Gastroesophageal sphincter (tissue), 4 donors: ENCODE measurements around the gene UNC13C. TPM values are rescaled to one million over a fixed set of nuclear protein-coding genes. Genes with fewer than 3 reads are reported as not detected.

Experiments used
- ATAC-seq: fragments of 150-250 bp; one replicate; pipeline ENCODE4 v1.9.1; 2016; ENCODE audit warnings: mild to moderate bottlenecking, moderate library complexity
- H3K27ac ChIP-seq, 4 donors: fragments of 200-600 bp; sonication (generic) in 3 of 4; 1 replicate in 3 of 4; 2 replicates in 1 of 4; pipeline ENCODE4 v1.5.1; 2016 to 2019
- H3K27me3 ChIP-seq: fragments of 200-600 bp; sonication (generic); one replicate; pipeline ENCODE4 v1.5.1; 2019
- H3K36me3 ChIP-seq, 2 donors: fragments of 200-600 bp; sonication (generic); one replicate each; pipeline ENCODE4 v1.5.1; 2019; ENCODE audit warnings: control low read depth in 1 of 2
- H3K4me1 ChIP-seq, 3 donors: fragments of 200-600 bp; sonication (generic); 1 replicate in 2 of 3; 2 replicates in 1 of 3; pipeline ENCODE4 v1.5.1; 2016 to 2019; ENCODE audit warnings: control low read depth in 2 of 3
- H3K4me3 ChIP-seq, 2 donors: fragments of 200-600 bp; sonication (generic); one replicate each; pipeline ENCODE4 v1.5.1; 2019; ENCODE audit warnings: mild to moderate bottlenecking in 1 of 2, moderate library complexity in 1 of 2
- H3K9me3 ChIP-seq, 3 donors: fragments of 200-600 bp; sonication (generic); one replicate each; pipeline ENCODE4 v1.5.1; 2017 to 2019; ENCODE audit warnings: control low read depth in 2 of 3
- EP300 ChIP-seq: sonication (generic); formaldehyde crosslinking; IDR thresholded peaks from one replicate; pipeline ENCODE4 v1.6.1; 2017; ENCODE audit warnings: antibody characterized with exemption, mild to moderate bottlenecking
- POLR2A ChIP-seq, 2 donors: fragments of 450-650 bp; IDR thresholded peaks; one replicate each; pipeline ENCODE4 v1.6.1; 2017; ENCODE audit warnings: antibody characterized with exemption in 2 of 2, mild to moderate bottlenecking in 2 of 2, moderate library complexity in 1 of 2
- POLR2AphosphoS5 ChIP-seq: sonication (generic); formaldehyde crosslinking; IDR thresholded peaks from one replicate; pipeline ENCODE4 v1.6.1; 2017; ENCODE audit warnings: antibody characterized with exemption
- WGBS, 2 donors: methylation state at CpG; one replicate each; pipeline ENCODE4 v1.1.5; 2018; ENCODE audit warnings: low coverage in 1 of 2; 5-methylcytosine and 5-hydroxymethylcytosine counted together
- total RNA-seq, 4 donors: library from RNA; depleted of rRNA; stranded (reverse); fragments of >200 nt; gene quantifications; one replicate each; pipeline ENCODE4 v1.1.0, GENCODE V29; 2016
- TF ChIP-seq, protein P1 (sequence below), 4 experiments: fragments of 200-600 bp in 2 of 4; fragments of 450-650 bp in 2 of 4; sonication (generic) in 1 of 4; IDR thresholded peaks; one replicate each; pipeline ENCODE4 v1.5.1; 2017 to 2019; ENCODE audit warnings: antibody characterized with exemption in 4 of 4, mild to moderate bottlenecking in 2 of 4, moderate library complexity in 2 of 4

The UNC13C gene
- total RNA-seq, 4 donors from 2014 or later: 0.89 to 13.9 (median 2.1) TPM

- 67% methylated on average over 1 of the region's 17 CpGs; no CpG with 5 or more reads in 1 of the 2 donors for WGBS, 2 donors
- H3K27me3 ChIP-seq: no peaks in the 10 kb centered on the region
- H3K4me3 ChIP-seq: no peak overlapping the region
- H3K36me3 ChIP-seq: no peaks in the 10 kb centered on the region
- TF ChIP-seq POLR2A (IDR thresholded peaks at IDR 0.05): no peak
- TF ChIP-seq EP300: no peak
- TF ChIP-seq, protein P1, sequence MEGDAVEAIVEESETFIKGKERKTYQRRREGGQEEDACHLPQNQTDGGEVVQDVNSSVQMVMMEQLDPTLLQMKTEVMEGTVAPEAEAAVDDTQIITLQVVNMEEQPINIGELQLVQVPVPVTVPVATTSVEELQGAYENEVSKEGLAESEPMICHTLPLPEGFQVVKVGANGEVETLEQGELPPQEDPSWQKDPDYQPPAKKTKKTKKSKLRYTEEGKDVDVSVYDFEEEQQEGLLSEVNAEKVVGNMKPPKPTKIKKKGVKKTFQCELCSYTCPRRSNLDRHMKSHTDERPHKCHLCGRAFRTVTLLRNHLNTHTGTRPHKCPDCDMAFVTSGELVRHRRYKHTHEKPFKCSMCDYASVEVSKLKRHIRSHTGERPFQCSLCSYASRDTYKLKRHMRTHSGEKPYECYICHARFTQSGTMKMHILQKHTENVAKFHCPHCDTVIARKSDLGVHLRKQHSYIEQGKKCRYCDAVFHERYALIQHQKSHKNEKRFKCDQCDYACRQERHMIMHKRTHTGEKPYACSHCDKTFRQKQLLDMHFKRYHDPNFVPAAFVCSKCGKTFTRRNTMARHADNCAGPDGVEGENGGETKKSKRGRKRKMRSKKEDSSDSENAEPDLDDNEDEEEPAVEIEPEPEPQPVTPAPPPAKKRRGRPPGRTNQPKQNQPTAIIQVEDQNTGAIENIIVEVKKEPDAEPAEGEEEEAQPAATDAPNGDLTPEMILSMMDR (IDR thresholded peaks at IDR 0.05): no peak
- no peak for TF ChIP-seq POLR2AphosphoS5
- H3K9me3 ChIP-seq: peaks cover 0 to 30% (median 0%) of the 10 kb centered on the region in 3 donors
- H3K27ac ChIP-seq: no peak overlapping the region
- no peaks in the 10 kb centered on the region for H3K4me1 ChIP-seq
- ATAC-seq: no peak
Measured at GRCh38 chr15:54462511-54462913, 484.3 kb downstream of the UNC13C start.

- ATAC-seq: no peak
- no peaks in the 10 kb centered on the region for H3K4me1 ChIP-seq
- no peak overlapping the region for H3K4me3 ChIP-seq
- H3K27ac ChIP-seq: no peak overlapping the region
- H3K9me3 ChIP-seq: no peaks in the 10 kb centered on the region
- WGBS, 2 donors: no CpG with 5 or more reads among the region's 3 CpGs
- no peaks in the 10 kb centered on the region for H3K27me3 ChIP-seq
- TF ChIP-seq EP300: no peak
- TF ChIP-seq POLR2A (IDR thresholded peaks at IDR 0.05): no peak
- H3K36me3 ChIP-seq: no peaks in the 10 kb centered on the region
Measured at GRCh38 chr15:54481819-54482218, 503.6 kb downstream of the UNC13C start.

DNA sequence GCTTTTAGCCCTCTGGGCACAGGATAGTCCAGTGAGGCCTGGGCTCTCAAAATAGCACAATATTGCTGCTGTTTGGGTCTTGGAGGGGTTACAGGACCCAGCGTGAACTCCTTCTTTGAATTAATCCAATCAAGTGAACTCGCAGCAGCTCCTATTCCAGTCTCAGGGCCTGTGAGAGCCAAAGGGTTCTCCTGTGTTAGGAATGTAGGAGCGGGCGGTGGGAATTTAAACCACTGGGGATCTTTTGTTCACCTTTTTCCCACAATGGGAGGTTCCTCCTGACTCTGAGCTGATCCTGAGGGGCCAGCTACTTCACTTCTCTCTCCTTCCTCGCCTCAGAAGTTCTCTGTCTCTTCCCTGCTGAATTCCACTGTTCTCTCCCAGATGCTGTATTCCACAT is 504.0 kb downstream of the UNC13C start:
- ATAC-seq: no peak
- 64 to 65% methylated on average over 3 to 5 of the region's 5 CpGs for WGBS, 2 donors
- no peak for TF ChIP-seq POLR2A (IDR thresholded peaks at IDR 0.05)
- no peak for TF ChIP-seq EP300
- TF ChIP-seq, protein P1 (IDR thresholded peaks at IDR 0.05): no peak
- TF ChIP-seq POLR2AphosphoS5: no peak

GRCh38 chr15:54500330-54500729 is 522.1 kb downstream of the UNC13C start:
- no peaks in the 10 kb centered on the region for H3K9me3 ChIP-seq
- H3K4me1 ChIP-seq: no peaks in the 10 kb centered on the region
- WGBS, 2 donors: 0 to 53% methylated on average over 1 to 2 of the region's 2 CpGs
- no peak overlapping the region for H3K4me3 ChIP-seq
- no peak overlapping the region for H3K27ac ChIP-seq
- H3K27me3 ChIP-seq: no peaks in the 10 kb centered on the region
- H3K36me3 ChIP-seq: no peaks in the 10 kb centered on the region
- TF ChIP-seq, protein P1 (IDR thresholded peaks at IDR 0.05): no peak
- TF ChIP-seq POLR2AphosphoS5 (no peak), EP300 (no peak), POLR2A (IDR thresholded peaks at IDR 0.05) (no peak)
- no peak for ATAC-seq

More for the DNA sequence above, 504.0 kb downstream of the UNC13C start:
- no peaks in the 10 kb centered on the region for H3K36me3 ChIP-seq
- H3K27ac ChIP-seq: no peak overlapping the region
- H3K27me3 ChIP-seq: no peaks in the 10 kb centered on the region
- no peaks in the 10 kb centered on the region for H3K9me3 ChIP-seq
- H3K4me1 ChIP-seq: no peaks in the 10 kb centered on the region
- H3K4me3 ChIP-seq: no peak overlapping the region

DNA sequence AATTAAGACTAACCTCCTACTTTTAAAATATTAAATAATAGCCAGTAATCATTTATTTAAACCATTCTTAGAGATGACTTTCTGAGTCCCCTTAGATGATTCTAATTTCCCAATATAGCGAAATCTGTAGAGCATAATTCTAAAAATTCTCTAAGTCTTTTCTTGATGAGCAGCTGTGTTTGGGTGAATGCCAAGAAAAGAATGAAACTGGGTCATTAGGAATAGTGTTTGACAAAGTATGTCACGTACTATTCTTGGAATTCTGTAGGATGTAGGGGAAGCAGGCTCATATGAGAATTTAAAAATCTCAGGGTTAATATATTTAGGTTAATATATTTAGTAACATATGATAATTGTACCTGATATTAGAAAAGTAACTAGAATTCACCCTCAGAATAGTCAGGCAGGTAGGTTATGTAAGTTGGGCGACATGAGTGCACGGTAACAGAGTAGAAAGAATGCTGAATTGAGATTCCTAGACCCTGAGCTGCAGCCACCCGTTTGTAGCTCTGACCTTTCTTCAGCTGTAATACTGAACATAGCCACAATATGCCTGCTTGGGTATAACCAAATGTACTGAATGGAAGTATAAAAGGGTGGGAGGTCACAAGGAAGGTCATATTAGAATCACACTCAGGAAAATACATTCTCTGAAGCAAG is 524.3 kb downstream of the UNC13C start:
- ATAC-seq: no peak
- Histone ChIP-seq H3K4me1 (no peaks in the 10 kb centered on the region), H3K27ac (no peak overlapping the region), H3K9me3 (no peaks in the 10 kb centered on the region), H3K4me3 (no peak overlapping the region), H3K27me3 (no peaks in the 10 kb centered on the region), H3K36me3 (no peaks in the 10 kb centered on the region)
- 31 to 52% methylated on average over 3 to 5 of the region's 5 CpGs for WGBS, 2 donors
- TF ChIP-seq, protein P1 (IDR thresholded peaks at IDR 0.05): no peak
- TF ChIP-seq POLR2A (IDR thresholded peaks at IDR 0.05) (no peak), POLR2AphosphoS5 (no peak), EP300 (no peak)
